Measurements from ENCODE around the gene SH3BGR. TPM values are rescaled to one million over a fixed set of nuclear protein-coding genes. Genes with fewer than 3 reads are reported as not detected.

SH3BGR gene
- total and polyA plus RNA-seq, 2 of the 8 experiments (the other 6 are each of a cell fraction or from before 2014, with no cell fraction given) = 2.1 to 5.9 TPM

- H3K56ac ChIP-seq (replicated peaks; ENCODE audit: insufficient read length, low read depth, low read length) = no peak overlapping the region
- no peaks in the 10 kb centered on the region for H4K20me1 ChIP-seq (replicated peaks in 1 of 2; ENCODE audit: control insufficient read depth in 1 of 2, insufficient read depth in 2 of 2, low read length in 2 of 2)
- H3K79me1 ChIP-seq (ENCODE audit: low read depth, low read length) = no peaks in the 10 kb centered on the region
- no peaks in the 10 kb centered on the region for H3K9me3 ChIP-seq (ENCODE audit: insufficient read depth in 2 of 2, low read depth in 1 of 2, low read length in 1 of 2)
- H2BK20ac ChIP-seq (ENCODE audit: low read length) = no peak overlapping the region
- H2AFZ ChIP-seq (ENCODE audit: low read length) = no peak overlapping the region
- H3K14ac ChIP-seq (ENCODE audit: insufficient read length) = no peak overlapping the region
- H3K79me2 ChIP-seq (ENCODE audit: control insufficient read depth in 1 of 2, insufficient read depth in 2 of 2, low read length in 2 of 2) = no peaks in the 10 kb centered on the region
- POLR2A ChIA-PET (ENCODE audit: partially characterized antibody) = interaction anchor here (1.9 kb wide), 1 partner anchor 9 kb away, joined by 6 read pairs; no protein-coding TSS in a partner anchor
- no peak overlapping the region for H2AK5ac ChIP-seq (ENCODE audit: low read depth, low read length)
- H3K4me1 ChIP-seq (replicated peaks in 1 of 4; ENCODE audit: control insufficient read depth in 3 of 4, insufficient read depth in 4 of 4, low read length in 3 of 4) = no peaks in the 10 kb centered on the region; a peak in 1 of 7 replicates
- H4K8ac ChIP-seq (ENCODE audit: extremely low read depth, insufficient read depth, low read length) = no peak overlapping the region
- no peak overlapping the region for H3K27ac ChIP-seq (ENCODE audit: low read depth, low read length)
- H3K4me2 ChIP-seq (ENCODE audit: insufficient read depth in 1 of 2, low read depth in 2 of 2, low read length in 2 of 2) = no peak overlapping the region
- no peak for DNase-seq (ENCODE audit: low read depth in 1 of 2, low spot score in 2 of 2)
- no peak overlapping the region for H2BK15ac ChIP-seq (ENCODE audit: low read length)
- no peaks in the 10 kb centered on the region for H3K23me2 ChIP-seq (ENCODE audit: low read depth, low read length)
- no peak overlapping the region for H3K23ac ChIP-seq (ENCODE audit: insufficient read length)
- no peak overlapping the region for H4K5ac ChIP-seq (ENCODE audit: insufficient read length, low read depth, low read length)
- 67% methylated on average over 1 of the region's 1 CpG; no CpG with 5 or more reads in 1 of the 2 experiments for WGBS, 2 experiments (ENCODE audit: extremely low coverage in 1 of 2, insufficient coverage in 1 of 2, insufficient read length in 1 of 2, insufficient replicate concordance in 2 of 2, low coverage in 1 of 2, low lambda C conversion rate in 2 of 2, missing lambda C conversion rate in 1 of 2)
- CTCF ChIA-PET (ENCODE audit: partially characterized antibody) = interaction anchor here (1.1 to 5.6 kb wide), 4 partner anchors 8 to 64 kb away, joined by 3 to 54 read pairs (median 38); no protein-coding TSS in a partner anchor
- no peak overlapping the region for H3K4ac ChIP-seq (replicated peaks; ENCODE audit: insufficient read length, low read depth, low read length)
- no peak for FAIRE-seq
- no peak overlapping the region for H3K18ac ChIP-seq (ENCODE audit: extremely low read depth, low read length)
- no peak overlapping the region for H2BK5ac ChIP-seq (ENCODE audit: low read depth, low read length)
- no peaks in the 10 kb centered on the region for H3K36me3 ChIP-seq (ENCODE audit: control insufficient read depth in 2 of 4, insufficient read depth in 4 of 4, low read length in 3 of 4)
- H3K27me3 ChIP-seq (replicated peaks in 1 of 4; ENCODE audit: control insufficient read depth in 3 of 4, extremely low read depth in 1 of 4, insufficient read depth in 3 of 4, low read length in 3 of 4) = no peaks in the 10 kb centered on the region
- no peak overlapping the region for H4K91ac ChIP-seq (replicated peaks; ENCODE audit: insufficient read length, low read length)
- no peak overlapping the region for H3K9ac ChIP-seq (replicated peaks in 1 of 4; ENCODE audit: extremely low read depth in 1 of 4, low read depth in 3 of 4, low read length in 3 of 4)
- H2BK120ac ChIP-seq (replicated peaks; ENCODE audit: low read depth, low read length) = no peak overlapping the region
- no peak overlapping the region for H2BK12ac ChIP-seq (ENCODE audit: low read depth, low read length)
- TF ChIP-seq TAF7 (optimal IDR thresholded peaks at IDR 0.05; ENCODE audit: borderline replicate concordance, low read depth, low read length) (no peak), CBX8 (IDR thresholded peaks at IDR 0.05; ENCODE audit: borderline replicate concordance, low read depth, low read length) (no peak), NRF1 (IDR thresholded peaks at IDR 0.05; ENCODE audit: low read depth, low read length) (no peak), FOSL1 (IDR thresholded peaks at IDR 0.05; ENCODE audit: insufficient read depth, low read depth, low read length) (no peak), MAFK (IDR thresholded peaks at IDR 0.05; ENCODE audit: low read depth, low read length) (no peak), CTCF (IDR thresholded peaks at IDR 0.05; ENCODE audit: control extremely low read depth in 1 of 3, insufficient read depth in 1 of 3, low read depth in 1 of 3, low read length in 3 of 3) (no peak), NANOG (IDR thresholded peaks at IDR 0.05; ENCODE audit: insufficient read depth, low read depth, low read length, poor library complexity, severe bottlenecking) (no peak), ASH2L (IDR thresholded peaks at IDR 0.05; ENCODE audit: low read length) (no peak)
- H3K4me3 ChIP-seq (ENCODE audit: extremely low read depth in 1 of 4, insufficient read depth in 2 of 4, low read depth in 3 of 4, low read length in 4 of 4) = no peak overlapping the region
These were observed 12.5 kb upstream of the SH3BGR start for GRCh38 chr21:39439232-39439631.
